HCT116 (cell line): ENCODE measurements around the gene GTF2F1. TPM values are rescaled to one million over a fixed set of nuclear protein-coding genes. Genes with fewer than 3 reads are reported as not detected.

Experiments
- ATAC-seq: fragments of 200-7000 bp; cut with Tn5 transposase; 2 replicates; pipeline ENCODE4 v1.9.1; 2020; ENCODE audit warnings: mild to moderate bottlenecking, moderate library complexity
- BruUV-seq: library from RNA; stranded (reverse); fragments of 400-500 nt; replicated peaks from 2 replicates; lab custom pipeline; 2021; lab: Mats Ljungman, UMichigan
- CTCF ChIA-PET: fragments of 300-600 bp; sonication (Branson Sonifier 250); formaldehyde crosslinking; loops from one replicate; lab custom pipeline; 2021; ENCODE audit warnings: antibody characterized with exemption; lab: Charles Lee
- POLR2A ChIA-PET: fragments of 300-600, 350-600 bp; sonication (Branson Sonifier 250); formaldehyde crosslinking; loops from one replicate; lab custom pipeline; 2021; ENCODE audit warnings: antibody characterized with exemption; lab: Charles Lee
- RAD21 ChIA-PET, 2 experiments: fragments of 300-600 bp; sonication (Branson Sonifier 250); formaldehyde crosslinking; loops; one replicate each; lab custom pipeline; 2023; ENCODE audit warnings: low total read pairs in 2 of 2; ENCODE audit not compliant: uncharacterized antibody in 2 of 2, unreplicated experiment in 2 of 2, low non-redundant PET in 1 of 2; lab: Charles Lee
- DNase-seq: peaks from one replicate; pipeline ENCODE4 v3.0.0-alpha.2; 2010; ENCODE audit warnings: low read depth, low spot score
- H2AFZ ChIP-seq: fragments of 200-600 bp; shearing (Covaris generic), sonication (generic); 2 replicates; pipeline ENCODE4 v1.6.1; 2017; ENCODE audit warnings: low read depth, mixed run types, mixed read lengths, antibody characterized with exemption, low read length; ENCODE audit not compliant: poor library complexity, severe bottlenecking
- H3K27ac ChIP-seq: 2 replicates; pipeline ENCODE4 v1.5.1; 2012; ENCODE audit warnings: low read depth, low read length
- H3K27me3 ChIP-seq: fragments of 200-600 bp; sonication (generic); 2 replicates; pipeline ENCODE4 v1.6.1; 2016; ENCODE audit warnings: mixed run types, low read length, mixed read lengths; ENCODE audit not compliant: insufficient read depth
- H3K36me3 ChIP-seq, 2 experiments: fragments of 200-500 bp in 1 of 2; fragments of 200-600 bp in 1 of 2; sonication (Bioruptor generic) in 1 of 2; sonication (generic) in 1 of 2; 2 replicates each; pipeline versions ENCODE4 v1.5.1 to v1.6.1; 2014 to 2016; ENCODE audit warnings: low read length in 2 of 2, inconsistent platforms in 1 of 2, mixed read lengths in 1 of 2, mixed run types in 1 of 2; ENCODE audit not compliant: insufficient read depth in 2 of 2, control insufficient read depth in 1 of 2
- H3K4me1 ChIP-seq, 2 experiments: fragments of 200-600 bp in 1 of 2; sonication (generic) in 1 of 2; 2 replicates each; pipeline versions ENCODE4 v1.5.1 to v1.6.1; 2012 to 2017; ENCODE audit warnings: low read length in 2 of 2, inconsistent platforms in 1 of 2, mild to moderate bottlenecking in 1 of 2, mixed read lengths in 1 of 2, mixed run types in 1 of 2, moderate library complexity in 1 of 2; ENCODE audit not compliant: insufficient read depth in 2 of 2, control insufficient read depth in 1 of 2
- H3K4me2 ChIP-seq: fragments of 200-600 bp; sonication (generic); 2 replicates; pipeline ENCODE4 v1.6.1; 2017; ENCODE audit warnings: mixed run types, low read length, mixed read lengths
- H3K4me3 ChIP-seq, 2 experiments: fragments of 200-600 bp in 1 of 2; sonication (generic) in 1 of 2; replicated peaks in 1 of 2; 2 replicates each; pipeline ENCODE4 v1.5.1; 2011 to 2016; ENCODE audit warnings: low read length in 2 of 2, control low read depth in 1 of 2, low read depth in 1 of 2, mild to moderate bottlenecking in 1 of 2, mixed read lengths in 1 of 2, mixed run types in 1 of 2
- H3K79me2 ChIP-seq: fragments of 200-600 bp; sonication (generic); 2 replicates; pipeline ENCODE4 v1.6.1; 2017; ENCODE audit warnings: mild to moderate bottlenecking, mixed run types, low read length, moderate library complexity, mixed read lengths; ENCODE audit not compliant: insufficient read depth
- H3K9ac ChIP-seq: fragments of 200-600 bp; sonication (generic); 2 replicates; pipeline ENCODE4 v1.6.1; 2016; ENCODE audit warnings: low read length, mixed read lengths
- H3K9me2 ChIP-seq: fragments of 200-600 bp; sonication (generic), shearing (Covaris generic); 2 replicates; pipeline ENCODE4 v1.6.1; 2017; ENCODE audit warnings: mixed run types, mild to moderate bottlenecking, moderate library complexity; ENCODE audit not compliant: insufficient read depth
- H3K9me3 ChIP-seq, 2 experiments: fragments of 200-500 bp in 1 of 2; fragments of 200-600 bp in 1 of 2; sonication (Bioruptor generic) in 1 of 2; sonication (generic) in 1 of 2; 2 replicates each; pipeline ENCODE4 v1.6.1; 2014 to 2017; ENCODE audit warnings: low read length in 2 of 2, mixed read lengths in 2 of 2, inconsistent platforms in 1 of 2, low read depth in 1 of 2, mild to moderate bottlenecking in 1 of 2, mixed run types in 1 of 2, moderate library complexity in 1 of 2; ENCODE audit not compliant: control insufficient read depth in 1 of 2, insufficient read depth in 1 of 2
- H4K20me1 ChIP-seq: fragments of 200-600 bp; sonication (generic), shearing (Covaris generic); 2 replicates; pipeline ENCODE4 v1.6.1; 2017; ENCODE audit warnings: mixed run types, mild to moderate bottlenecking, moderate library complexity; ENCODE audit not compliant: insufficient read depth
- ATF3 ChIP-seq: IDR thresholded peaks from 2 replicates; pipeline ENCODE4 v1.6.1; 2012
- CBX3 ChIP-seq: IDR thresholded peaks from 2 replicates; pipeline ENCODE4 v1.6.1; 2012; ENCODE audit warnings: low read depth
- CTCF ChIP-seq, 3 experiments: fragments of 200-600 bp in 1 of 3; sonication (generic) in 1 of 3; IDR thresholded peaks in 2 of 3; conservative IDR thresholded peaks in 1 of 3; 2 replicates each; pipeline ENCODE4 v1.5.1; 2012 to 2017; ENCODE audit warnings: low read depth in 2 of 3, low read length in 2 of 3, antibody characterized with exemption in 1 of 3, borderline replicate concordance in 1 of 3, control low read depth in 1 of 3, mild to moderate bottlenecking in 1 of 3, mixed read lengths in 1 of 3, mixed run types in 1 of 3, moderate library complexity in 1 of 3; ENCODE audit not compliant: insufficient read depth in 1 of 3
- EGR1 ChIP-seq: IDR thresholded peaks from 2 replicates; pipeline ENCODE4 v1.6.1; 2012; ENCODE audit warnings: low read depth
- ELF1 ChIP-seq: IDR thresholded peaks from 2 replicates; pipeline ENCODE4 v1.6.1; 2012; ENCODE audit warnings: low read depth, borderline replicate concordance
- EZH2 ChIP-seq: fragments of 200-600 bp; sonication (generic); IDR thresholded peaks from 2 replicates; pipeline ENCODE4 v1.6.1; 2017; ENCODE audit warnings: antibody characterized with exemption, mixed run types
- JUND ChIP-seq: IDR thresholded peaks from 2 replicates; pipeline ENCODE4 v1.6.1; 2012
- POLR2A ChIP-seq: IDR thresholded peaks from 2 replicates; pipeline ENCODE4 v1.7.0; 2011; ENCODE audit warnings: borderline replicate concordance; ENCODE audit not compliant: insufficient read depth, insufficient read length; ENCODE audit errors: extremely low read depth
- SIN3A ChIP-seq: IDR thresholded peaks from 2 replicates; pipeline ENCODE4 v1.6.1; 2012; ENCODE audit warnings: low read depth
- SRF ChIP-seq: IDR thresholded peaks from 2 replicates; pipeline ENCODE4 v1.6.1; 2012; ENCODE audit warnings: low read depth
- TCF7L2 ChIP-seq: IDR thresholded peaks from 2 replicates; pipeline ENCODE4 v1.7.0; 2011; ENCODE audit warnings: borderline replicate concordance, inconsistent platforms; ENCODE audit not compliant: insufficient read depth, insufficient read length; ENCODE audit errors: extremely low read depth
- YY1 ChIP-seq: IDR thresholded peaks from 2 replicates; pipeline ENCODE4 v1.6.1; 2011; ENCODE audit warnings: low read length, low read depth, moderate library complexity, mild to moderate bottlenecking; ENCODE audit not compliant: insufficient replicate concordance; ENCODE audit errors: extremely low read depth
- ZFX ChIP-seq: fragments of 450-650 bp; IDR thresholded peaks from 2 replicates; pipeline ENCODE4 v1.6.1; 2017
- intact Hi-C: fragments of 100-400 bp; cut with micrococcal nuclease; formaldehyde crosslinking; loops from 2 replicates; pipeline ENCODE4 v1.10.0; 2022
- total RNA-seq: library from RNA; stranded (reverse); gene quantifications from one replicate; pipeline ENCODE4 v1.2.1, GENCODE V29; 2021; ENCODE audit not compliant: unreplicated experiment

Gene GTF2F1
- total RNA-seq, 1 experiment from 2014 or later, result 82.0 TPM

GRCh38 chr19:6431891-6432290, 38.9 kb upstream of the GTF2F1 start:
- intact Hi-C loops, result no loop called here
- CTCF ChIA-PET, result no interaction called here
- POLR2A ChIA-PET, result no interaction called here

GRCh38 chr19:6429419-6430221, 36.7 kb upstream of the GTF2F1 start:
- H3K9me3 ChIP-seq, result no peaks in the 10 kb centered on the region
- DNase-seq (no peak), ATAC-seq (no peak)
- POLR2A ChIA-PET, result no interaction called here
- peak overlapping the region in 1 of 2 experiments; percentile 2; a peak in 2 of 4 replicates for H3K4me3 ChIP-seq
- H3K79me2 ChIP-seq, result no peaks in the 10 kb centered on the region
- RAD21 ChIA-PET, result no interaction called here
- no peaks in the 10 kb centered on the region for H3K27me3 ChIP-seq
- H3K9me2 ChIP-seq, result no peaks in the 10 kb centered on the region
- CTCF ChIA-PET, result no interaction called here
- no peak overlapping the region for H3K27ac ChIP-seq
- no TSS peak for BruUV-seq
- intact Hi-C loops, result no loop called here
- H3K9ac ChIP-seq, result no peak overlapping the region
- no peak overlapping the region for H2AFZ ChIP-seq
- H3K4me2 ChIP-seq, result peak overlapping the region; percentile 31; the same call in 1 of the 2 replicates
- H4K20me1 ChIP-seq, result no peaks in the 10 kb centered on the region
- H3K36me3 ChIP-seq, result no peaks in the 10 kb centered on the region
- TF ChIP-seq ELF1 (no peak), CBX3 (no peak), EGR1 (no peak), SIN3A (no peak), TCF7L2 (no peak), EZH2 (no peak), CTCF (IDR thresholded peaks at IDR 0.05 in 2 of 3, conservative IDR thresholded peaks at IDR 0.05 in 1 of 3; ENCODE audit: borderline replicate concordance in 1 of 3, insufficient read depth in 1 of 3, low read depth in 2 of 3, low read length in 2 of 3) (no peak), JUND (no peak), ATF3 (no peak), SRF (no peak), YY1 (no peak), POLR2A (no peak)
- TF ChIP-seq, all 23 proteins: peak for 0
- H3K4me1 ChIP-seq, result peaks cover 8 to 20% of the 10 kb centered on the region in 2 experiments; a peak in 3 of 4 replicates

More at GRCh38 chr19:6431891-6432290, 38.9 kb upstream of the GTF2F1 start:
- ATAC-seq (no peak), DNase-seq (no peak)
- no peak for TF ChIP-seq ATF3
- TF ChIP-seq ZFX, result no peak
- Histone ChIP-seq H2AFZ (no peak overlapping the region), H3K9ac (no peak overlapping the region), H3K9me3 (no peaks in the 10 kb centered on the region), H3K9me2 (no peaks in the 10 kb centered on the region), H3K27ac (no peak overlapping the region; the same call in 1 of the 2 replicates), H4K20me1 (no peaks in the 10 kb centered on the region), H3K4me3 (no peak overlapping the region), H3K4me1 (peaks cover 3 to 7% of the 10 kb centered on the region in 2 experiments; a peak in 3 of 4 replicates), H3K79me2 (no peaks in the 10 kb centered on the region), H3K36me3 (no peaks in the 10 kb centered on the region), H3K27me3 (no peaks in the 10 kb centered on the region), H3K4me2 (no peak overlapping the region)
- BruUV-seq, result no TSS peak
- RAD21 ChIA-PET, result no interaction called here
